Lower leg skin (tissue), 4 donors: ENCODE results near the gene LTB4R. TPM values are rescaled to one million over a fixed set of nuclear protein-coding genes. Genes with fewer than 3 reads are reported as not detected.

Source experiments
- DNase-seq, 2 donors: peaks; one replicate each; pipeline ENCODE4 v3.0.0-alpha.2; 2019; ENCODE audit warnings: low spot score in 2 of 2
- H3K4me3 ChIP-seq: fragments of 200-600 bp; sonication (generic); 2 replicates; pipeline ENCODE4 v1.5.1; 2017; ENCODE audit warnings: mild to moderate bottlenecking, low read depth; ENCODE audit not compliant: poor library complexity, severe bottlenecking
- POLR2A ChIP-seq, 2 donors: fragments of 450-650 bp; IDR thresholded peaks; one replicate each; pipeline ENCODE4 v1.6.1; 2016 to 2017; ENCODE audit warnings: antibody characterized with exemption in 2 of 2, mild to moderate bottlenecking in 1 of 2, moderate library complexity in 1 of 2
- WGBS, 2 donors: methylation state at CpG; one replicate each; pipeline ENCODE4 v1.1.5; 2018; 5-methylcytosine and 5-hydroxymethylcytosine counted together
- intact Hi-C: fragments of 100-400 bp; cut with DNase I; formaldehyde crosslinking; loops from one replicate; pipeline ENCODE4 v1.15.0; 2023; ENCODE audit warnings: low total_unique reads
- total RNA-seq, 4 donors: library from RNA; depleted of rRNA; stranded (reverse); fragments of >200 nt; gene quantifications; one replicate each; pipeline ENCODE4 v1.1.0, GENCODE V29; 2016
- TF ChIP-seq, protein P1 (sequence below), 3 donors: fragments of 450-650 bp; IDR thresholded peaks; one replicate each; pipeline ENCODE4 v1.5.1; 2016; ENCODE audit warnings: antibody characterized with exemption in 3 of 3, mild to moderate bottlenecking in 3 of 3, moderate library complexity in 2 of 3

Gene LTB4R
- total RNA-seq, 4 donors from 2014 or later = 58.9 to 118 (median 70.9) TPM

DNA sequence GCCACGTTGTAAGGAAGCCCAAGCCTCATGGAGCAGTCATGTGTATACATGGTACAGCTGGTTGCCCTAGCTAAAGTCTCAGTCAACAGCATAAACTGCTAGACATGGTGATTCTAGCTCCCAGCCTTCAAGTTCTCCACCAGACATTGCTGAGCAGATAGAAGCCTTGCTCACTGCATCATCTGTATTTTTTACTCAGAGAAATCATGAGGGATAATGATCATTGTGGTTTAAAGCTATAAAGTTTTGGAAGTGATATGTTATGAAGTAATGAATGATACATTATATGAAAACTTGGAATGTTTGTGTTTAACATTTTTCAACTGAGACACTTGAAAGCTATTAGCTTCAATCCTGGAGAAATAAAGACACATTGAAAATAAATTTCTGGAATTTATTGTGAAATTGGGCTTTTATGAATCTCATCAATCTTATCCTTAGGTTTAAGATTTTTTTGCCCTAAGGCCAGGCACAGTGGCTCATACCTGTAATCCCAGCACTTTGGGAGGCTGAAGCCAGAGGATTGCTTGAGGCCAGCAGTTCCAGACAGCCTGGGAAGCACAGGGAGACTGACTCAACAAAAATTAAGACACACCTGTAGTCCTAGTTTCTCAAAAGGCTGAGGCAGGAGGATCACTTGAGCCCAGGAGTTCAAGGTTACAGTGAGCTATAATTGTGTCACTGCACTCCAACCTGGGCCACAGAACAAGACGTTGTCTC lies 51.1 kb downstream of the LTB4R start:
- 58 to 69% methylated on average over 2 of the region's 2 CpGs for WGBS, 2 donors
- H3K4me3 ChIP-seq = no peak overlapping the region
- intact Hi-C loops = no loop called here
- no peak for TF ChIP-seq POLR2A (IDR thresholded peaks at IDR 0.05)
- TF ChIP-seq, protein P1, sequence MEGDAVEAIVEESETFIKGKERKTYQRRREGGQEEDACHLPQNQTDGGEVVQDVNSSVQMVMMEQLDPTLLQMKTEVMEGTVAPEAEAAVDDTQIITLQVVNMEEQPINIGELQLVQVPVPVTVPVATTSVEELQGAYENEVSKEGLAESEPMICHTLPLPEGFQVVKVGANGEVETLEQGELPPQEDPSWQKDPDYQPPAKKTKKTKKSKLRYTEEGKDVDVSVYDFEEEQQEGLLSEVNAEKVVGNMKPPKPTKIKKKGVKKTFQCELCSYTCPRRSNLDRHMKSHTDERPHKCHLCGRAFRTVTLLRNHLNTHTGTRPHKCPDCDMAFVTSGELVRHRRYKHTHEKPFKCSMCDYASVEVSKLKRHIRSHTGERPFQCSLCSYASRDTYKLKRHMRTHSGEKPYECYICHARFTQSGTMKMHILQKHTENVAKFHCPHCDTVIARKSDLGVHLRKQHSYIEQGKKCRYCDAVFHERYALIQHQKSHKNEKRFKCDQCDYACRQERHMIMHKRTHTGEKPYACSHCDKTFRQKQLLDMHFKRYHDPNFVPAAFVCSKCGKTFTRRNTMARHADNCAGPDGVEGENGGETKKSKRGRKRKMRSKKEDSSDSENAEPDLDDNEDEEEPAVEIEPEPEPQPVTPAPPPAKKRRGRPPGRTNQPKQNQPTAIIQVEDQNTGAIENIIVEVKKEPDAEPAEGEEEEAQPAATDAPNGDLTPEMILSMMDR (IDR thresholded peaks at IDR 0.05) = no peak
- no peak for DNase-seq

DNA sequence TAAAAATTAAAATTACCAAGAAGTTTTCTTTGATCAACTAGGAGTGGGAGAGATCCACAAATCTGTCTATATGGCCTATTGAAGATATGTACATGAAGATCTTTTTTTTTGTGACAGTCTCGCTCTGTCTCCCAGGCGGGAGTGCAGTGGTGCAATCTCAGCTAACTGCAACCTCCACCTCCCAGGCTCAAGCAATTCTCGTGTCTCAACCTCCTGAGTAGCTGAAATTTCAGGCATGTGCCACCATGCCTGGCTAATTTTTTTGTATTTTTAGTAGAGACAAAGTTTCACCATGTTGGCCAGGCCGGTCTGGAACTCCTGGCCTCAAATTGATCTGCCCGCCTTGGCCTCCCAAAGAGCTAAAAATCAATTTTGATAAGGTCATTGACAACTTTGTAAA lies 52.1 kb downstream of the LTB4R start:
- intact Hi-C loops = no loop called here
- TF ChIP-seq, protein P1 (IDR thresholded peaks at IDR 0.05) = no peak
- TF ChIP-seq POLR2A (IDR thresholded peaks at IDR 0.05) = no peak
- DNase-seq = no peak
- 93 to 95% methylated on average over 5 of the region's 5 CpGs for WGBS, 2 donors
- no peak overlapping the region for H3K4me3 ChIP-seq

DNA sequence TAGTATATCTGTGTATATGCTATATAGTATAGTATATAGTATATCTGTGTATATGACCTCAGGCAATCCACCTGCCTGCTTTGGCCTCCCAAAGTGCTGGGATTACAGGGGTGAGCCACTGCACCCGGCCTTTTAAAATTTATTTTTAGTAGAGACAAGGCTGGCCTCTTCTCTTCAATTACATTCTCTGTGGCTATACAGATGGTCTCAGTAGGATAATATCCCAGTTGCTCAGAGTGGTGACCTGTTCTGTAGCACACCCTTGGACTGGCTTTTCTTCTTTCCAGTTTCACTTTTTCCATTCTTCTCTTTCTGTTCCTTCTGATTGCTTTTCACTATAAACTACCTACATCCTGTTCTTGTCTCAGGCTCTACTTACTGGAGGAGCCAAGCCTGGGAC lies 53.5 kb downstream of the LTB4R start:
- no peak overlapping the region for H3K4me3 ChIP-seq
- WGBS, 2 donors = 42 to 66% methylated on average over 1 of the region's 1 CpG
- intact Hi-C loops = loop anchor here (5.0 kb wide), 1 partner anchor 62 kb away; the partner anchor contains the start of genes CBLN3 and KHNYN
- TF ChIP-seq POLR2A (IDR thresholded peaks at IDR 0.05) = no peak
- TF ChIP-seq, protein P1 (IDR thresholded peaks at IDR 0.05) = no peak
- no peak for DNase-seq

DNA sequence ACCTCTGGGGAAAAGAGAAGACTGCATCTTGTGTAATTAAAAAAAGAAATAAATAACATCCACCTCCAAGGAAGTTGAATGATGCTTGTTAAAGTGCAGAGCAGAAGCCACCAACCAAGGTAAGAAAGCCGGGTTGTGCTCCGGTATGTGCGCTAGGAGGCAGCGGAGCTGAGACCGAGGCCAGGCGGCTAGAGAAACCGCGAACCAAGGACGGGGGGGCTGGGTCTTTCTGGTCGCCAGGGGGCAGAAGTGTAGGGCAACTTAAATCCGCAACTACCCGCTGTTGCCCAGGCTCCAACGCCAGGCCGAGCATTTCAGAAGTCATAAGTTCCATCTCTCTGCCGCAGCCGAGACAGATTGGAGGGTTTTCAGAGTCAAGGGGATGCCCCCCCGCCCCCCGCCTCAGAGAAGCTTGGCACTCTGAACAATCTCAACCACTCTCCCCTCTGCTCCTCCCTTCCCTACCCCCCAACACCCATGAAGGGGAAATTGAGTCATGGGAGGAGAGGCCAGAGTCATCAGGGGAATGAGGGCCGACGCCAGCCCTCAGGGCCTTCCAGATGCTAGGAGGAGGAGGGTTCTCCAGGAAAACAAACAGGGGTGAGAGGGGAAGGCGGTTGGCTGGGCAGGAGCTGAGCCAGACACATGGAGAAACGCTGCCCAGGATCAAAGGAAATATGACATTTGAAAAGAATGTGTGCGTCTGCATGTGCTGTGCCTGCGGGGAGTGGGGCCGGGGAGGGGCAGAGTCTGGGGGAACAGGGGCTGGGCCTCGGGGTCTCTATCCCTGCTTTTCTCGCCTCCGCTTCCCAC lies 54.5 kb downstream of the LTB4R start:
- WGBS, 2 donors = 6 to 7% methylated on average over 28 of the region's 28 CpGs

DNA sequence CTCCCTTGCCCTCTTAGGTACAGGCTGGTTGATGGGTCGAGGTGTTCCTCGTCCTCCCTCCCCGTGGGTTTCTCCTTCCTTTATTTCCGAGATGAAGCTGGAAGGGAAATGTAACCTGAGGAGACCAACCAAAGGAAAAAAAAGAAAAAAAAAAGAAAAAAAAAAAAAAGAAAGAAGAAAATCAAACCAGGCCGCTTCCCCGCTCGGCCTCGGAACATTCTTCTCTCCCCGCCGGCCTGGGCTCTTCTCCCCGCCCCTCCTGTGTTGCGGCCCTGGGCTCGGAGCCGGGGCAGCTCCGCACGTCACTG lies 55.1 kb downstream of the LTB4R start:
- no peak for DNase-seq
- peak overlapping the region; percentile 10 for H3K4me3 ChIP-seq
- 4 to 5% methylated on average over 16 of the region's 16 CpGs for WGBS, 2 donors
- no peak for TF ChIP-seq POLR2A (IDR thresholded peaks at IDR 0.05)
- TF ChIP-seq, protein P1 (IDR thresholded peaks at IDR 0.05) = no peak
- intact Hi-C loops = loop anchor here (5.0 kb wide), 1 partner anchor 61 kb away; the partner anchor contains the start of genes CBLN3 and KHNYN

More for the DNA sequence above, 54.5 kb downstream of the LTB4R start:
- no peak overlapping the region for H3K4me3 ChIP-seq
- DNase-seq = peak; percentile 88 to 97
- TF ChIP-seq, protein P1 (IDR thresholded peaks at IDR 0.05) = peak in 1 of 3 donors; percentile 87
- no peak for TF ChIP-seq POLR2A (IDR thresholded peaks at IDR 0.05)
- intact Hi-C loops = loop anchor here (5.0 kb wide), 1 partner anchor 61 kb away; the partner anchor contains the start of genes CBLN3 and KHNYN
